ENCODE results near the gene LTBP4.

GRCh38 chr19:40616178-40616577 lies 15.0 kb downstream of the LTBP4 start:
- TF ChIP-seq EZH2 (IDR thresholded peaks at IDR 0.05; ENCODE audit: borderline replicate concordance, low read depth, low read length, severe bottlenecking) (no peak), CTCF (IDR thresholded peaks at IDR 0.05; ENCODE audit: borderline replicate concordance, extremely low read depth, low read length, poor library complexity, severe bottlenecking) (no peak)
